HepG2 (cell line): ENCODE data around the gene KLHL11. TPM values are rescaled to one million over a fixed set of nuclear protein-coding genes. Genes with fewer than 3 reads are reported as not detected.

Experiments used
- ATAC-seq: fragments of 200-7000 bp; cut with Tn5 transposase; 3 replicates; pipeline ENCODE4 v1.9.1; 2020; ENCODE audit warnings: mild to moderate bottlenecking, moderate library complexity
- Bru-seq: library from RNA; stranded (reverse); fragments of 400-500 nt; gene quantifications from one replicate; lab custom pipeline; 2021; lab: Mats Ljungman, UMichigan
- BruChase-seq, 2 experiments: library from RNA; stranded (reverse); fragments of 400-500 nt; gene quantifications; one replicate each; lab custom pipeline; 2021; lab: Mats Ljungman, UMichigan
- BruUV-seq: library from RNA; stranded (reverse); fragments of 400-500 nt; replicated peaks from 2 replicates; lab custom pipeline; 2021; lab: Mats Ljungman, UMichigan
- CTCF ChIA-PET: fragments of 300-600 bp; formaldehyde crosslinking; extraction: SDS; loops from one replicate; lab custom pipeline; 2021; ENCODE audit warnings: low total read pairs, inconsistent platforms, low intra/inter-chr PET ratio; lab: Yijun Ruan, JAX
- POLR2A ChIA-PET: fragments of 350-600 bp; sonication (Branson Sonifier 250); formaldehyde crosslinking; loops from one replicate; lab custom pipeline; 2020; ENCODE audit warnings: antibody characterized with exemption, inconsistent platforms; lab: Yijun Ruan, JAX
- DNase-seq: peaks from one replicate; pipeline ENCODE4 v3.0.0-alpha.2; 2015; ENCODE audit warnings: low spot score
- FAIRE-seq: peaks from 3 replicates; lab custom pipeline; 2011; peaks lifted over from hg19 to GRCh38; lab: Jason Lieb, UNC
- H2AFZ ChIP-seq: one replicate; pipeline ENCODE4 v1.6.1; 2011; ENCODE audit warnings: low read length, inconsistent platforms
- H3K27ac ChIP-seq: fragments of 300-600 bp; 3 replicates; pipeline ENCODE4 v1.8.0; 2011; ENCODE audit warnings: mixed run types, mild to moderate bottlenecking, mixed read lengths, low read length, inconsistent platforms; ENCODE audit not compliant: insufficient read depth; ENCODE audit errors: extremely low read length
- H3K27me3 ChIP-seq, 2 experiments: fragments of 200-600 bp in 1 of 2; 2 replicates in 1 of 2; 3 replicates in 1 of 2; pipeline versions ENCODE4 v1.6.0 to v1.8.0; 2011; ENCODE audit warnings: low read length in 2 of 2, mild to moderate bottlenecking in 2 of 2, moderate library complexity in 2 of 2, inconsistent platforms in 1 of 2; ENCODE audit not compliant: insufficient read depth in 2 of 2, control insufficient read depth in 1 of 2
- H3K36me3 ChIP-seq, 2 experiments: fragments of 200-600 bp in 1 of 2; replicated peaks in 1 of 2; 2 replicates in 1 of 2; 3 replicates in 1 of 2; pipeline versions ENCODE4 v1.5.1 to v1.8.0; 2011; ENCODE audit warnings: low read length in 2 of 2, inconsistent platforms in 1 of 2; ENCODE audit not compliant: insufficient read depth in 2 of 2, control insufficient read depth in 1 of 2
- H3K4me1 ChIP-seq: 2 replicates; pipeline ENCODE4 v1.5.1; 2012; ENCODE audit warnings: low read length, inconsistent platforms; ENCODE audit not compliant: insufficient read depth
- H3K4me2 ChIP-seq: 2 replicates; pipeline ENCODE4 v1.6.0; 2011; ENCODE audit warnings: low read depth, low read length, inconsistent platforms
- H3K4me3 ChIP-seq, 3 experiments: fragments of 200-600 bp in 1 of 3; sonication (generic), shearing (Covaris generic) in 1 of 3; replicated peaks in 1 of 3; 2 replicates each; pipeline ENCODE4 v1.5.1; 2011 to 2016; ENCODE audit warnings: low read length in 3 of 3, inconsistent platforms in 2 of 3, low read depth in 2 of 3, mild to moderate bottlenecking in 2 of 3, control low read depth in 1 of 3, mixed read lengths in 1 of 3; ENCODE audit not compliant: insufficient read depth in 1 of 3
- H3K79me2 ChIP-seq: one replicate; pipeline ENCODE4 v1.6.1; 2011; ENCODE audit warnings: low read length, inconsistent platforms; ENCODE audit not compliant: insufficient read depth
- H3K9ac ChIP-seq: 2 replicates; pipeline ENCODE4 v1.6.0; 2011; ENCODE audit warnings: mild to moderate bottlenecking, low read depth, low read length, inconsistent platforms; ENCODE audit not compliant: insufficient read depth
- H3K9me3 ChIP-seq: 2 replicates; pipeline ENCODE4 v1.5.1; 2012; ENCODE audit warnings: mild to moderate bottlenecking, low read length
- H4K20me1 ChIP-seq: 2 replicates; pipeline ENCODE4 v1.6.0; 2011; ENCODE audit warnings: inconsistent platforms, mild to moderate bottlenecking, low read length, moderate library complexity; ENCODE audit not compliant: insufficient read depth
- ATF4 ChIP-seq, 2 experiments: fragments of 450-650 bp in 1 of 2; sonication (generic) in 1 of 2; formaldehyde crosslinking; IDR thresholded peaks; 2 replicates each; pipeline versions ENCODE4 v1.5.0 to v1.8.0; 2020 to 2022; ENCODE audit warnings: mild to moderate bottlenecking in 1 of 2, missing genetic modification reagents in 1 of 2
- FOXJ3 ChIP-seq: sonication (generic); formaldehyde crosslinking; IDR thresholded peaks from 2 replicates; pipeline ENCODE4 v1.4.0; 2020; ENCODE audit warnings: missing genetic modification reagents, mild to moderate bottlenecking, borderline replicate concordance
- KLF15 ChIP-seq: sonication (generic); formaldehyde crosslinking; IDR thresholded peaks from 2 replicates; pipeline ENCODE4 v1.8.1; 2023; ENCODE audit warnings: borderline replicate concordance, mild to moderate bottlenecking, inconsistent platforms, missing genetic modification reagents, mixed read lengths
- MAZ ChIP-seq, 2 experiments: sonication (generic) in 1 of 2; formaldehyde crosslinking in 1 of 2; IDR thresholded peaks; 2 replicates each; pipeline versions ENCODE4 v1.5.0 to v1.6.1; 2012 to 2020; ENCODE audit warnings: low read depth in 2 of 2, mild to moderate bottlenecking in 2 of 2, borderline replicate concordance in 1 of 2, improper control_type of control experiment in 1 of 2, low read length in 1 of 2, missing genetic modification reagents in 1 of 2, moderate library complexity in 1 of 2
- NR2F1 ChIP-seq, 2 experiments: fragments of 450-650 bp in 1 of 2; formaldehyde crosslinking in 1 of 2; IDR thresholded peaks; 2 replicates each; pipeline versions ENCODE4 v1.5.0 to v1.6.1; 2016 to 2020; ENCODE audit warnings: mild to moderate bottlenecking in 1 of 2, missing compliant biosample characterization in 1 of 2, missing genetic modification reagents in 1 of 2, moderate library complexity in 1 of 2
- PAXIP1 ChIP-seq: sonication (generic); formaldehyde crosslinking; conservative IDR thresholded peaks from 2 replicates; pipeline ENCODE4 v1.4.0; 2020; ENCODE audit warnings: mild to moderate bottlenecking, missing genetic modification reagents, moderate library complexity
- SALL1 ChIP-seq: sonication (generic); formaldehyde crosslinking; IDR thresholded peaks from 2 replicates; pipeline ENCODE4 v1.8.0; 2022; ENCODE audit warnings: mild to moderate bottlenecking, missing genetic modification reagents
- THYN1 ChIP-seq: sonication (generic); formaldehyde crosslinking; IDR thresholded peaks from 2 replicates; pipeline ENCODE4 v1.8.1; 2023; ENCODE audit warnings: low read depth, mild to moderate bottlenecking, moderate library complexity, missing genetic modification reagents, borderline replicate concordance
- ZNF10 ChIP-seq: sonication (generic); formaldehyde crosslinking; IDR thresholded peaks from 2 replicates; pipeline ENCODE4 v1.4.0; 2020; ENCODE audit warnings: mild to moderate bottlenecking, low read depth, missing genetic modification reagents, borderline replicate concordance
- ZNF441 ChIP-seq: sonication (generic); formaldehyde crosslinking; IDR thresholded peaks from 2 replicates; pipeline ENCODE4 v1.7.0; 2021; ENCODE audit warnings: missing genetic modification reagents, borderline replicate concordance
- ZNF776 ChIP-seq: sonication (generic); formaldehyde crosslinking; IDR thresholded peaks from 2 replicates; pipeline ENCODE4 v1.4.0; 2020; ENCODE audit warnings: mild to moderate bottlenecking, missing genetic modification reagents
- WGBS: methylation state at CpG from one replicate; pipeline ENCODE4 v1.1.6; 2017; ENCODE audit warnings: low lambda C conversion rate; 5-methylcytosine and 5-hydroxymethylcytosine counted together
- in situ Hi-C: cut with HindIII; loops from 2 replicates; pipeline ENCODE4 v1.10.0; 2017; ENCODE audit warnings: low pct_unique_long_range_greater_than_20kb; ENCODE audit not compliant: extremely low pct_ligation_motif_present
- intact Hi-C: fragments of 100-400 bp; cut with micrococcal nuclease; formaldehyde crosslinking; loops from one replicate; pipeline ENCODE4 v1.10.0; 2022; ENCODE audit not compliant: unreplicated experiment
- long read RNA-seq, 2 experiments: library from RNA in 1 of 2; library from polyadenylated mRNA in 1 of 2; stranded (forward) in 1 of 2; unstranded in 1 of 2; transcript quantifications; one replicate each; pipeline ENCODE4 v2.0.0, GENCODE V29; 2019 to 2022
- polyA minus RNA-seq, 3 experiments: library from RNA; depleted of rRNA, polyadenylated mRNA; stranded (reverse); fragments of >200 nt; gene quantifications; 2 replicates each; pipeline ENCODE4 v1.2.3, GENCODE V29; 2011; ENCODE audit warnings: low replicate concordance in 1 of 3
- polyA plus RNA-seq, 8 experiments: library from polyadenylated mRNA; depleted of rRNA in 3 of 8; stranded (reverse) in 7 of 8; unstranded in 1 of 8; fragments of >200 nt; fragmentation: Illumina TruSeq in 4 of 8; extraction: Trizol in 4 of 8; gene quantifications; 2 replicates each; pipeline versions ENCODE4 v1.2.1 to v1.2.3, GENCODE V29; 2011 to 2016; ENCODE audit warnings: low read depth in 4 of 8, missing spikeins in 1 of 8, mixed read lengths in 1 of 8; ENCODE audit not compliant: insufficient read depth in 1 of 8
- total RNA-seq, 5 experiments: library from RNA; depleted of rRNA; stranded (reverse); fragments of >200 nt; fragmentation: Illumina TruSeq; extraction: Trizol; gene quantifications; 2 replicates each; pipeline ENCODE4 v1.2.3, GENCODE V29; 2016; ENCODE audit warnings: low read depth in 1 of 5

KLHL11 gene
- 27.5 and 37.1 TPM in 2 replicates for total RNA-seq (2016; rRNA removed; fragmentation: Illumina TruSeq; extraction: Trizol)
- 2.5 and 3.0 TPM in 2 replicates for total RNA-seq (2016; cell fraction: cytosol; rRNA removed; fragmentation: Illumina TruSeq; extraction: Trizol; ENCODE audit: low read depth)
- 25.7 and 35.1 TPM in 2 replicates for total RNA-seq (2016; cell fraction: insoluble cytoplasmic fraction; rRNA removed; fragmentation: Illumina TruSeq; extraction: Trizol)
- 6.3 and 7.6 TPM in 2 replicates for total RNA-seq (2016; cell fraction: membrane; rRNA removed; fragmentation: Illumina TruSeq; extraction: Trizol)
- total RNA-seq (2016; cell fraction: nucleus; rRNA removed; fragmentation: Illumina TruSeq; extraction: Trizol): 18.3 and 20.0 TPM in 2 replicates
- 7.4 and 7.7 TPM in 2 replicates for polyA plus RNA-seq (2011; rRNA removed)
- polyA plus RNA-seq (2011; cell fraction: cytosol; rRNA removed): 4.0 and 5.2 TPM in 2 replicates
- polyA plus RNA-seq (2011; cell fraction: nucleus; rRNA removed): 5.7 and 5.8 TPM in 2 replicates
- polyA plus RNA-seq (2012): 1.4 and 1.9 TPM in 2 replicates
- 0.03 and 0.08 TPM in 2 replicates for polyA plus RNA-seq (2016; cell fraction: cytosol; fragmentation: Illumina TruSeq; extraction: Trizol; ENCODE audit: low read depth)
- polyA plus RNA-seq (2016; cell fraction: insoluble cytoplasmic fraction; fragmentation: Illumina TruSeq; extraction: Trizol; ENCODE audit: low read depth): 2.2 and 2.6 TPM in 2 replicates
- polyA plus RNA-seq (2016; cell fraction: membrane; fragmentation: Illumina TruSeq; extraction: Trizol; ENCODE audit: low read depth): 0.37 and 0.49 TPM in 2 replicates
- 5.5 and 6.3 TPM in 2 replicates for polyA plus RNA-seq (2016; cell fraction: nucleus; fragmentation: Illumina TruSeq; extraction: Trizol; ENCODE audit: insufficient read depth, low read depth)
- 26.1 and 45.0 TPM in 2 replicates for polyA minus RNA-seq (2011; rRNA and poly(A)+ RNA removed; ENCODE audit: low replicate concordance)
- 22.9 and 26.0 TPM in 2 replicates for polyA minus RNA-seq (2011; cell fraction: cytosol; rRNA and poly(A)+ RNA removed)
- 10.8 and 17.8 TPM in 2 replicates for polyA minus RNA-seq (2011; cell fraction: nucleus; rRNA and poly(A)+ RNA removed)
- percentile 71 among the genes with signal in this experiment for Bru-seq, nascent RNA
- BruChase-seq, experiment 1, labeled RNA remaining after a 6-hour chase: percentile 80 among the genes with signal in this experiment
- percentile 88 among the genes with signal in this experiment for BruChase-seq, experiment 2, labeled RNA remaining after a 2-hour chase
- long read RNA-seq, experiment 1: 0 reads
- long read RNA-seq, experiment 2: 0 reads

GRCh38 chr17:41864836-41865595 lies at the start of gene KLHL11:
Gene KLHL11, minus strand, starts transcription at chr17:41865423. Its CDS starts 53 bp downstream, at chr17:41865370.
- under 1% methylated on average over 29 of the region's 90 CpGs for WGBS
- peak within 1 kb of the TSS; percentile 83 to 98 (median 91) for H3K4me3 ChIP-seq
- peaks cover 31% of the 10 kb centered on the region for H4K20me1 ChIP-seq
- CTCF ChIA-PET: no interaction called here
- peak; percentile 85 for DNase-seq
- peak within 1 kb of the TSS; percentile 79 for H3K27ac ChIP-seq
- no peaks in the 10 kb centered on the region for H3K9me3 ChIP-seq
- peak; percentile 93 for ATAC-seq
- H3K79me2 ChIP-seq: peaks cover 45% of the 10 kb centered on the region
- H3K36me3 ChIP-seq: peaks cover 4 to 9% of the 10 kb centered on the region in 2 experiments
- intact Hi-C loops (loop anchor here (5.0 to 10.0 kb wide), 2 partner anchors 42 to 50 kb away; partner anchors contain the start of genes FKBP10 and P3H4), in situ Hi-C loops (no loop called here)
- peak within 1 kb of the TSS; percentile 93 for H2AFZ ChIP-seq
- H3K9ac ChIP-seq: peak within 1 kb of the TSS; percentile 95
- POLR2A ChIA-PET: interaction anchor here (0.7 to 3.1 kb wide), 27 partner anchors 9 to 177 kb away, joined by 3 to 24 read pairs (median 6); partner anchors contain the start of genes ACLY, CNP, FKBP10 and JUP
- no peaks in the 10 kb centered on the region; a peak in 1 of 5 replicates for H3K27me3 ChIP-seq
- peak within 1 kb of the TSS; percentile 98 for H3K4me2 ChIP-seq
- peaks cover 56% of the 10 kb centered on the region for H3K4me1 ChIP-seq
- TSS peak; percentile 58 for BruUV-seq
- FAIRE-seq: no peak
- TF ChIP-seq ZNF10 (CRISPR knock-in tag): no peak
- TF ChIP-seq ATF4 (CRISPR knock-in tag; IDR thresholded peaks at IDR 0.05): peak in 1 of 2 experiments; percentile 29; a peak in 1 of 4 replicates
- no peak for TF ChIP-seq ZNF441 (CRISPR knock-in tag)
- TF ChIP-seq MAZ (IDR thresholded peaks at IDR 0.05; ENCODE audit: borderline replicate concordance, low read depth, low read length): peak; percentile 65; the same call in 1 of the 2 replicates
- peak; percentile 84 for TF ChIP-seq MAZ (CRISPR knock-in tag; IDR thresholded peaks at IDR 0.05; ENCODE audit: low read depth)
- peak; percentile 57 for TF ChIP-seq PAXIP1 (CRISPR knock-in tag)
- TF ChIP-seq ZNF776 (CRISPR knock-in tag): no peak; the same call in 1 of the 2 replicates
- no peak for TF ChIP-seq KLF15 (CRISPR knock-in tag)
- TF ChIP-seq THYN1 (CRISPR knock-in tag): no peak; the same call in 1 of the 2 replicates
- no peak for TF ChIP-seq NR2F1 (CRISPR knock-in tag; IDR thresholded peaks at IDR 0.05)
- TF ChIP-seq SALL1: peak; percentile 71
- TF ChIP-seq FOXJ3 (CRISPR knock-in tag): no peak
